HUES6 (cell line): ENCODE measurements around the gene SLC17A5.

Source experiments
- H3K27ac ChIP-seq: 2 replicates; pipeline ENCODE4 v1.7.0; 2013; ENCODE audit warnings: low read depth, mild to moderate bottlenecking, low read length, inconsistent platforms
- H3K27me3 ChIP-seq: 2 replicates; pipeline ENCODE4 v1.6.1; 2013; ENCODE audit warnings: low read length; ENCODE audit not compliant: control insufficient read depth, insufficient read depth
- H3K36me3 ChIP-seq: 2 replicates; pipeline ENCODE4 v1.6.1; 2013; ENCODE audit warnings: low read length; ENCODE audit not compliant: control insufficient read depth, insufficient read depth
- H3K4me1 ChIP-seq: 2 replicates; pipeline ENCODE4 v1.6.1; 2013; ENCODE audit warnings: low read length; ENCODE audit not compliant: control insufficient read depth, insufficient read depth
- H3K4me3 ChIP-seq: 2 replicates; pipeline ENCODE4 v1.5.1; 2013; ENCODE audit warnings: low read depth, low read length
- H3K9ac ChIP-seq: one replicate; pipeline ENCODE4 v1.6.1; 2013; ENCODE audit warnings: mild to moderate bottlenecking, low read length
- H3K9me3 ChIP-seq: 2 replicates; pipeline ENCODE4 v1.6.1; 2013; ENCODE audit warnings: low read depth, low read length; ENCODE audit not compliant: control insufficient read depth, insufficient read depth

Gene SLC17A5, protein sequence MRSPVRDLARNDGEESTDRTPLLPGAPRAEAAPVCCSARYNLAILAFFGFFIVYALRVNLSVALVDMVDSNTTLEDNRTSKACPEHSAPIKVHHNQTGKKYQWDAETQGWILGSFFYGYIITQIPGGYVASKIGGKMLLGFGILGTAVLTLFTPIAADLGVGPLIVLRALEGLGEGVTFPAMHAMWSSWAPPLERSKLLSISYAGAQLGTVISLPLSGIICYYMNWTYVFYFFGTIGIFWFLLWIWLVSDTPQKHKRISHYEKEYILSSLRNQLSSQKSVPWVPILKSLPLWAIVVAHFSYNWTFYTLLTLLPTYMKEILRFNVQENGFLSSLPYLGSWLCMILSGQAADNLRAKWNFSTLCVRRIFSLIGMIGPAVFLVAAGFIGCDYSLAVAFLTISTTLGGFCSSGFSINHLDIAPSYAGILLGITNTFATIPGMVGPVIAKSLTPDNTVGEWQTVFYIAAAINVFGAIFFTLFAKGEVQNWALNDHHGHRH

DNA sequence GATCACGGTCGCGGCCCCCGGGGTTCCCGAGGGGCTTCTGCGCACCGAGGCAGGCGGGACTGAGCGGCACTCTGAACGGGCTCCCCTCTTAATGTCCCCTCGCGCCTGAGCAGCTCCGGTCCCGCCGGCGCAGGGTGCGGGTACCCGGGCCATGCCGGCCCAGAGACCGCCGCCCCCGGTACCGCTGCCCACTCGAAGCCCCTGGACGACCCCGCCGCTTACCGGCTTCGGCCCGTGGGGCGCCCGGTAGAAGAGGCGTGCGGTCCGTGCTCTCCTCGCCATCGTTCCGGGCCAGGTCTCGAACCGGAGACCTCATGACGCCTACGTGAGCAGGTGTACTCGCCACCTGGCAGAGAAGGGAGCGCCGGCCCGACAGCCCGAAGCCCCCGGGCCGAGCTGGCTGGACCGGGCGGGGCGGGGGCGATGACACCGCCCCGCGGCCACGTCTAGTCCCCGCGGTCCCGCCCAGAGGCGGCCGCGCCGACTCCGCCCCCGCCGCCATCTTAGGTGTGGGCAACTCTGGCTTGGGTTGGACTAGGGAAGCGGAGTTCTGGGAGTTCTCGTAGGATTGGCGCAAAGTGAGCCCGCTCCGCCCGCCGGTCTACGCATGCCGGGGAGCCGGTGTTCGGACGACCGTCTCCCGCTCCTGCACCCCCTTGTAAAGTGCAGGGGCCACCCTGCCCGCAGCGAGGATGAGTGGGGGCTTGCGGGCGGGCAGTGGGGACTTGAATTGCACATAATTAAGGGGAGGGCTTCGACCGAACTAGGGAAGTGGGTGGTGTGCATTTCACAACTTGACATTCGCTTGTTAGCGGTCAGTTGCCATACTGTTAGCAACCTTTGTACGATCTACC, at the start of gene SLC17A5:
TSS of gene SLC17A5 (minus strand) at position 422 of the 854 bp plus-strand sequence. CDS start at position 316, 106 bp downstream.
- Histone ChIP-seq H3K4me1 (peaks cover 6% of the 10 kb centered on the region; the same call in 1 of the 2 replicates), H3K4me3 (peak within 1 kb of the TSS; percentile 87)

DNA sequence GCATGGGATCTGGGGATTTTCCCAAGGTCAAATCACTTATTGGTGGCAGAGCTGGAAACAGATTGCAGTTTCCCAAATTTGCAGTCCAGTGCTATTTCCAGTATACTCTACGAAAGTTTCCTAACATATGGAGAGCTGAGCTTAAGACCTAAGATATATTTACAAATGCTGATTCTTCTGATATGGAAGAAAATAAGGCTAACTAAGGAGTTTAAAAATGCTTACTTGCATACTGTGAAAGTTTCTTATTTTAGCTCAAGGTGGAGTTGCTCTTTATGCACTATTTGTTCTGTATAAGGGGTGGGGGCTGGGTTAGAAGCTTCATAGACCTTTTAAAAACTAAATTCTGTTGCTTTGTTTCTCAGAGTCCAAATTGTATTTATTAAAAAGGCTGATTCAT, 49.7 kb upstream of the SLC17A5 start:
- Histone ChIP-seq H3K27me3 (no peaks in the 10 kb centered on the region), H3K36me3 (no peaks in the 10 kb centered on the region), H3K27ac (no peak overlapping the region), H3K9ac (no peak overlapping the region), H3K4me1 (peaks cover 10% of the 10 kb centered on the region), H3K9me3 (no peaks in the 10 kb centered on the region), H3K4me3 (no peak overlapping the region)

More for the DNA sequence above, at the start of gene SLC17A5:
- Histone ChIP-seq H3K9ac (peak within 1 kb of the TSS; percentile 84), H3K36me3 (no peaks in the 10 kb centered on the region), H3K27ac (peak within 1 kb of the TSS; percentile 77), H3K9me3 (no peaks in the 10 kb centered on the region), H3K27me3 (no peaks in the 10 kb centered on the region)

DNA sequence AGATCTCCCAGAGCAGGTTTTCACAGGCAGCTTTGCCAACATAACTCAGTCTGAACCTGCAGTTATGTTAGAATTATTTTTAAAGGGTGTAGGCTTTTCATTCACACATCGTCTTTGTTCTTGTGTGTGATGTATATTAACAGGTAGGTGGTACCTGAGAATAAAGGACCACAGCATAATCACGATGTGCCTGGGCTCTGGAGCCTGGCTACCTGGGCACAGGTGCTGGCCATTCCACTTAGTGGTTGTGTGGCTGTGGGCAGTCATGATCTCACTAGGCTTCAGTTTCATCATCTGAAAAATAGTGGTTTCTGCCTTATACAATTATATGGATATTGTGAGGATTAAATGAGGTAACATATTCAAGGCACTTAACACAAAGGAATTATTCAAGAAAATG, 48.7 kb upstream of the SLC17A5 start:
- Histone ChIP-seq H3K36me3 (no peaks in the 10 kb centered on the region), H3K27ac (no peak overlapping the region), H3K9ac (no peak overlapping the region), H3K9me3 (no peaks in the 10 kb centered on the region), H3K4me1 (peaks cover 10% of the 10 kb centered on the region), H3K4me3 (no peak overlapping the region), H3K27me3 (no peaks in the 10 kb centered on the region)

DNA sequence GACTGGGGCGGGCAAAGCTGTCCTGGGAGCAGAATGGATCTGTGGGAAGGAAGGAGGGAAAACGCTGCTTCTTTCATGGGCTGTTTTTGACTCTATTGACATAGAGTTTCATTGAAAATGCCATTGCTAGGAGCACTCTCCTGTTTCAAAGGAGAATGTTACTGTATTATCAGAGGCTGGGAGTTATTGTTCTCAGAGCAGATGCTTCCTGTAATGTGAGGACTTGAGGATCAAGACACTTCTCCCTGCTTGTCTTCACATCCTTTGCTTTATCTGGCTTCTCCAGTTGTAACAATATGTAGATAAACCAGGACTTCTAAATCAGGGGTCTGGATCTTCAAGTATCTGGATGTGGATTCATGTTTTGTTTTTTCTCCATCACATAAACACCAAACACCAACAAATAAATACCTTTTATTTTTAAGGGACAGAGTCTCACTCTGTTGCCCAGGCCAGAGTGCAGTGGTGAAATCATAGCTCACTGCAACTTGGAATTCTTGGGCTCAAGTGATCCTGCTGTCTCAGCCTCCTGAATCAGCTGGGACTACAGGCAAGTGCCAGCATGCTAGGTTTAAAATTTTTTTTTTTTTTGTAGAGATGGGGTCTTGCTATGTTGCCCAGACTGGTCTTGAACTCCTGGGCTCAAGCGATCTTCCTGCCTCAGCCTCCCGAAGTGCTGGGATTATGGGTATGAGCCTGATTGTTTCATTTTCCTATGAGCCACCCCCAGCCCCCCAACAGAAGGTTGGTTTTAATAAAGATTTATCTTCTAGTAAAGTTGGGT, 46.1 kb upstream of the SLC17A5 start:
- Histone ChIP-seq H3K27me3 (no peaks in the 10 kb centered on the region), H3K27ac (no peak overlapping the region), H3K36me3 (no peaks in the 10 kb centered on the region), H3K4me3 (no peak overlapping the region), H3K9me3 (no peaks in the 10 kb centered on the region), H3K4me1 (peaks cover 28% of the 10 kb centered on the region), H3K9ac (no peak overlapping the region)

DNA sequence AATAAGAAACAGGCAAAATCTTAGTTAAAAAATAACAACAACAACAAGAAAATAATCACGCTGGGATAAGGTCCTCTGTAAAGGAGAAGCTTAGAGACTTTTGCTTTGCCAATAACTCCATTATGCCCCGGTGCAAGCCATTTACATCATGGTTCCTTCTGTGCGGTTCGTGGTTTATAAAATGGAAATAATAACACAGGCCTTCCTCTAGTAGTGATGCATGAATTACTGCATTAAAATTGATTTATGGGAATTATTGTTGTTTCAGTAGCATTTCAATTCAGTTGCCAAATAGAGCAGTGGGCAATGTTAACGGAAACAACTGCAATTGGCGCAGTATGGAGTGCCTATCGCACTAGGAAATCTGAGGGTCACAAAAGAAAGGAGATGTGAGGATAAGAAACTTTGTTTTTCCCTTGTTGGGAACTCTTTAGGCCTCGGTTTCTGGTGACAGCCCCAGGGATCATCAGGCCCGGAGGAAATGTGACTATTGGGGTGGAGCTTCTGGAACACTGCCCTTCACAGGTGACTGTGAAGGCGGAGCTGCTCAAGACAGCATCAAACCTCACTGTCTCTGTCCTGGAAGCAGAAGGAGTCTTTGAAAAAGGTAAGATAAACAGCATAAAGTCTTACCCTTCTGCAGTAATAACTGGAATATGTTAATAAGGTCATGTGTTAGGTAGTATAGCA, 43.3 kb upstream of the SLC17A5 start:
- Histone ChIP-seq H3K9me3 (no peaks in the 10 kb centered on the region), H3K36me3 (no peaks in the 10 kb centered on the region), H3K4me3 (peak overlapping the region; percentile 63), H3K27ac (no peak overlapping the region), H3K9ac (no peak overlapping the region), H3K27me3 (no peaks in the 10 kb centered on the region; the same call in 1 of the 2 replicates), H3K4me1 (peaks cover 23% of the 10 kb centered on the region)

DNA sequence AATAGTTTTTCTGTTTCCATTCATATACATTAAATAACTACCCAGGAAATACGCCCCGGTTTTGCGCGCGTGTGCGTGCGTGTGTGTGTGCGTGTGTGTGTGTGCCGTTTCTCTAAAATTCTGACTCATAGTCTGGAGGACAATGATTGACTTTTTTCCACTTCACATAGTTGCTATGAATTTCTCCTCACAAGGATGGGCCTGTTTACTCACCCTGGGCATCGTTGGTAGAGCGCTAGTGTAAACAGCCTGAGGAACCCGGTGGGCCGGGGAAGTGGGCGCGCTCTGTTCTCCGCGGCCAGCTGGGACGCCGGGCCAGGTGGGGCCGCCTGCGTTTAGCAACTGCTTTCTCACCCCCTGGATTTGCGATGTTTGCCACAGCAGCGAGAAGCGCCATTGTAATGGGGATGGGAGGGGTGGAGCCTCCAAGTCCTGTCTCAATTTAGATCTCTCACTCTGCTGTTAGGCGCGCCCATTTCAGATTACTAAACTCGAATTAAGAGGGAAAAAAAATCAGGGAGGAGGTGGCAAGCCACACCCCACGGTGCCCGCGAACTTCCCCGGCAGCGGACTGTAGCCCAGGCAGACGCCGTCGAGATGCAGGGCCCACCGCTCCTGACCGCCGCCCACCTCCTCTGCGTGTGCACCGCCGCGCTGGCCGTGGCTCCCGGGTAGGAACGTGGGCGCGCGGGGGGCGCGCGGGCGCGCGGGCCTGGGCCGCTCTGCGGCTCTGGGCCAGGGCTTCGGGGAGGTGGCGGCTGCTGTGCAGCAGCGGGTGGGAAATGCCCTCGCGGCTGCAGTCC, 42.0 kb upstream of the SLC17A5 start, which contains the start of gene CD109:
TSS of gene CD109 (plus strand) at position 585 of the 803 bp plus-strand sequence. CDS start at position 598, 13 bp downstream.
- peak within 1 kb of the TSS; percentile 63 for H3K4me3 ChIP-seq
- H3K9me3 ChIP-seq = no peaks in the 10 kb centered on the region
- H3K27ac ChIP-seq = no peak within 1 kb of the TSS
- H3K9ac ChIP-seq = peak within 1 kb of the TSS; percentile 62
- no peaks in the 10 kb centered on the region; the same call in 1 of the 2 replicates for H3K27me3 ChIP-seq
- peaks cover 23% of the 10 kb centered on the region for H3K4me1 ChIP-seq
- no peaks in the 10 kb centered on the region for H3K36me3 ChIP-seq

DNA sequence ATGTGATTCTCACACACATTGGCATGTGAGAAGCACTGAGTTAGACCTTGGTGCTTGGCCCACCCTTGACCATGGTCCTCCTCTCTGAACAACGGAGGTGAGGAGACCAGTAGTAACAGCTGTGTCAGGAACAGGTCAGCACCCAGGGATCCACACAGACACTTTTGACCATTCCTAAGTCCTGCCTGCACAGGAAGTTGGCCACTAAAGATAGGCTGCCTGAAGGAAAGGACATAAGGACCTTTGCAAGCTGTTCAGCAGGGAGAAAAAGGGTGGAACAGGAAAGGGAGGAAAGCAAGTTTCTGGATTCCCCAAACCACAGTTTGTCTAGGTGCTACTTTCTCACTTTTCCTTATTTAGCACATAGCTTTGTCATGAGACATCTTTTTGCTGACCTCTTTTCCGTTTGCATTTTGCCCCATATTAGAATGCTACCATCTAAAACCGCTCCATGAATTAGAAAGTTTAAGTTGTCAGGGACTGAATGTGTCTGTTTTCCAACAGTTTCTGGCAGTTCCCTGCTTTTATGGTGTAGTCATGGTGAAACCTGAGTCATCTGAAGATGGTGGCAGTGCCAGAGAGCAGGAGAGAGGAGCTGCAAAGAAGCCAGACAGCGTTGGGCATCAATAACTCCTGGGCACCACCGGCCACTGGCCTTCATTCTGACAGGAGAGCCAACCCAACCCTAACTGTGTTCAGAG, 41.1 kb upstream of the SLC17A5 start:
- no peak overlapping the region for H3K27ac ChIP-seq
- no peak overlapping the region for H3K9ac ChIP-seq
- no peaks in the 10 kb centered on the region for H3K9me3 ChIP-seq
- no peaks in the 10 kb centered on the region; the same call in 1 of the 2 replicates for H3K27me3 ChIP-seq
- H3K36me3 ChIP-seq = no peaks in the 10 kb centered on the region
- H3K4me3 ChIP-seq = peak overlapping the region; percentile 63; the same call in 1 of the 2 replicates
- peaks cover 23% of the 10 kb centered on the region for H3K4me1 ChIP-seq

DNA sequence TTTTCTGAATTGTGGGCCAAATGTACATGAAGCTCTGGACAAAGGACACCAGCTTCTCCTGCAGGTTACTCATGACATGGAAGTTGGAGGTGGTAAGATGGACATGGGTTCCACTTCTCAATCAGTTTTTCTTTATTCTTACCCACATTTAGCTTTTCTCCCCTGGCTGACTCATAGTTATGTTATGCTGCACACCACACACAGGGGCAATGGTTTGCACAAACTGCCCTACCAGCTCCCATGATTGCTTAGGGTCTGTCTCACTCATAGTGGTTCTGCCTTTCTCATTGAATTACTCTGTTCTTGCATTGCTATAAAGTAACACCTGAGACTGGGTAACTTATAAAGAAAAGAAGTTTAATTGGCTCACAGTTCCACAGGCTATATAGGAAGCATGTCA, 37.7 kb upstream of the SLC17A5 start:
- Histone ChIP-seq H3K9me3 (no peaks in the 10 kb centered on the region), H3K9ac (no peak overlapping the region), H3K4me3 (no peak overlapping the region), H3K36me3 (no peaks in the 10 kb centered on the region), H3K27ac (no peak overlapping the region), H3K4me1 (peaks cover 16% of the 10 kb centered on the region), H3K27me3 (no peaks in the 10 kb centered on the region; the same call in 1 of the 2 replicates)

DNA sequence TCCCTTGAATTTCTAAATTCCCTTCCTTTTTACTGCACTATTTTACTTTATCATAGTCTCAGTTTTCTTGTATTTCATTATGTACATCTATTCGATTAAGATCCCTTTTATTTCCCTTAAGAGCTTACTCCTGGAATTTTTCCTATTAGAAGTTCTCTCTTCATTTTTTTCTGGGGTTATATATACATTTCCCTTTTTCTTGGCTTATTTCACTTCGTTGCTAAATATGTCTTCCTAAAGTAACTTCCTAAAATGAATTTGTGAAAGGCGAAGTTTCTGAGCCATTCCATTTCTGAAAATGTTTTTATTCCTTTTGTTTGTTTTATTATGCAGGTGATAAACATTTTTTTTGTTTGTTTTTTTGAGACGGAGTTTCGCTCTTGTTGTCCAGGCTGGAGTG, 36.3 kb upstream of the SLC17A5 start:
- Histone ChIP-seq H3K4me1 (peaks cover 7% of the 10 kb centered on the region), H3K36me3 (no peaks in the 10 kb centered on the region), H3K9ac (no peak overlapping the region)

More for the DNA sequence above, 36.3 kb upstream of the SLC17A5 start:
- no peak overlapping the region for H3K27ac ChIP-seq
- no peaks in the 10 kb centered on the region; the same call in 1 of the 2 replicates for H3K27me3 ChIP-seq
- H3K4me3 ChIP-seq = no peak overlapping the region
- no peaks in the 10 kb centered on the region for H3K9me3 ChIP-seq
